OCI-LY1 (cell line): ENCODE results near the gene HCN4.

Experiments used
- EZH2 ChIP-seq: fragments of 200-600 bp; sonication (generic), shearing (Covaris generic); IDR thresholded peaks from 2 replicates; pipeline ENCODE4 v1.8.0; 2017; ENCODE audit warnings: borderline replicate concordance, mixed run types, mild to moderate bottlenecking, antibody characterized with exemption, low read length, moderate library complexity, mixed read lengths
- TF ChIP-seq, protein P1 (sequence below): fragments of 200-600 bp; sonication (generic), shearing (Covaris generic); IDR thresholded peaks from 2 replicates; pipeline ENCODE4 v1.5.1; 2017; ENCODE audit warnings: mild to moderate bottlenecking, antibody characterized with exemption, low read length, moderate library complexity, mixed read lengths

DNA sequence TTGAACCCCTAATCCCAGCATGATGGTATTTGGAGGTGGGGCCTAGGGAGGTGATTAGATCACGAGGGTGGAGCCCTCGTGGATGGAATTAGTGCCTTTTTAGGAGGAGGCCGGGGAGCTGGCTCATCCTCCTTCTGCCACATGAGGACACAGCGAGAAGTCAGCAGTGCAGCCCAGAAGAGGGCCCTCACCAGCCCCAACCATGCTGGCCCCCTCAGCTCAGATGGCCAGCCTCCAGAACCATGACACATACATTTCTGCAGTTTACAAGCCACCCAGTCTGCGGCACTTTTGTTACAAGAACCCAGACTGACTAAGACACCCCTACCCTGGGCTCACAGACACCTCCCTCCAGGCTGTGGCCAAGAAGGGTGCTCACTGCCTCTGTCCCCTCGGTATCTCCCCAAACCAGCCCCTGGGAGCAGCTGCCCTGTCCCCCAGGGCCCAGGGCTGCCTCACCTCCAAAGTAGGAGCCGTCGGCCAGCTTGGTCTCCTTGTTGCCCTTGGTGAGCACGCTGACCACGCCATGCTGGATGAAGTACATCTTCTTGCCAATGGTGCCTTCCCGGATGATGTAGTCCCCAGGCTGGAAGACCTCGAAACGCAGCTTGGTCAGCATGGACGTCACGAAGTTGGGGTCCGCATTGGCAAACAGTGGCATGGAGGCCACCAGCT is 44.1 kb downstream of the HCN4 start:
- no peak for TF ChIP-seq EZH2
- TF ChIP-seq, protein P1, sequence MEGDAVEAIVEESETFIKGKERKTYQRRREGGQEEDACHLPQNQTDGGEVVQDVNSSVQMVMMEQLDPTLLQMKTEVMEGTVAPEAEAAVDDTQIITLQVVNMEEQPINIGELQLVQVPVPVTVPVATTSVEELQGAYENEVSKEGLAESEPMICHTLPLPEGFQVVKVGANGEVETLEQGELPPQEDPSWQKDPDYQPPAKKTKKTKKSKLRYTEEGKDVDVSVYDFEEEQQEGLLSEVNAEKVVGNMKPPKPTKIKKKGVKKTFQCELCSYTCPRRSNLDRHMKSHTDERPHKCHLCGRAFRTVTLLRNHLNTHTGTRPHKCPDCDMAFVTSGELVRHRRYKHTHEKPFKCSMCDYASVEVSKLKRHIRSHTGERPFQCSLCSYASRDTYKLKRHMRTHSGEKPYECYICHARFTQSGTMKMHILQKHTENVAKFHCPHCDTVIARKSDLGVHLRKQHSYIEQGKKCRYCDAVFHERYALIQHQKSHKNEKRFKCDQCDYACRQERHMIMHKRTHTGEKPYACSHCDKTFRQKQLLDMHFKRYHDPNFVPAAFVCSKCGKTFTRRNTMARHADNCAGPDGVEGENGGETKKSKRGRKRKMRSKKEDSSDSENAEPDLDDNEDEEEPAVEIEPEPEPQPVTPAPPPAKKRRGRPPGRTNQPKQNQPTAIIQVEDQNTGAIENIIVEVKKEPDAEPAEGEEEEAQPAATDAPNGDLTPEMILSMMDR = no peak
